ENCODE results near the gene ADAM23.

Gene ADAM23

GRCh38 chr2:206611191-206611590 is 167.9 kb downstream of the ADAM23 start:
- in situ Hi-C loops (cut with HindIII; ENCODE audit: low sequenced_read_pairs): no loop called here

GRCh38 chr2:206611736-206612135 is 168.4 kb downstream of the ADAM23 start:
- no peak for TF ChIP-seq CTCF (IDR thresholded peaks at IDR 0.05; ENCODE audit: low read depth, low read length, missing control alignments)
- in situ Hi-C loops (cut with HindIII; ENCODE audit: low sequenced_read_pairs): no loop called here
- no peak for DNase-seq (ENCODE audit: low read depth)
- no peak overlapping the region for H3K4me3 ChIP-seq (ENCODE audit: low read depth, low read length)

More at GRCh38 chr2:206611191-206611590, 167.9 kb downstream of the ADAM23 start:
- no peak for DNase-seq (ENCODE audit: low read depth)
- TF ChIP-seq CTCF (IDR thresholded peaks at IDR 0.05; ENCODE audit: low read depth, low read length, missing control alignments): no peak
- H3K4me3 ChIP-seq (ENCODE audit: low read depth, low read length): no peak overlapping the region

GRCh38 chr2:206614811-206615210 is 171.5 kb downstream of the ADAM23 start:
- no peak overlapping the region for H3K4me3 ChIP-seq (ENCODE audit: low read depth, low read length)
- TF ChIP-seq CTCF (IDR thresholded peaks at IDR 0.05; ENCODE audit: low read depth, low read length, missing control alignments): no peak
- DNase-seq (ENCODE audit: low read depth): no peak
- in situ Hi-C loops (cut with HindIII; ENCODE audit: low sequenced_read_pairs): no loop called here

GRCh38 chr2:206615417-206616089 is 172.2 kb downstream of the ADAM23 start:
- in situ Hi-C loops (cut with HindIII; ENCODE audit: low sequenced_read_pairs): no loop called here
- TF ChIP-seq CTCF (IDR thresholded peaks at IDR 0.05; ENCODE audit: low read depth, low read length, missing control alignments): no peak
- no peak overlapping the region for H3K4me3 ChIP-seq (ENCODE audit: low read depth, low read length)
- no peak for DNase-seq (ENCODE audit: low read depth)

- DNase-seq (ENCODE audit: low read depth): no peak
- no peak for TF ChIP-seq CTCF (IDR thresholded peaks at IDR 0.05; ENCODE audit: low read depth, low read length, missing control alignments)
- in situ Hi-C loops (cut with HindIII; ENCODE audit: low sequenced_read_pairs): no loop called here
- H3K4me3 ChIP-seq (ENCODE audit: low read depth, low read length): no peak overlapping the region
These were observed 172.8 kb downstream of the ADAM23 start for GRCh38 chr2:206616151-206616550.

- in situ Hi-C loops (cut with HindIII; ENCODE audit: low sequenced_read_pairs): no loop called here
- no peak overlapping the region for H3K4me3 ChIP-seq (ENCODE audit: low read depth, low read length)
- no peak for DNase-seq (ENCODE audit: low read depth)
- TF ChIP-seq CTCF (IDR thresholded peaks at IDR 0.05; ENCODE audit: low read depth, low read length, missing control alignments): no peak
These were observed 175.7 kb downstream of the ADAM23 start for GRCh38 chr2:206619011-206619410.

All from astrocyte of the cerebellum (primary cell).